HFF-Myc (cell line): ENCODE data around the gene NAPSA.

ENCODE experiments used
- DNase-seq: peaks from one replicate; pipeline ENCODE4 v3.0.0-alpha.2; 2011; ENCODE audit warnings: low read depth; ENCODE audit errors: extremely low read depth
- H3K4me3 ChIP-seq: replicated peaks from 2 replicates; pipeline ENCODE4 v1.5.1; 2011; ENCODE audit warnings: low read depth, mild to moderate bottlenecking, control low read depth, low read length
- CTCF ChIP-seq: IDR thresholded peaks from 2 replicates; pipeline ENCODE4 v1.5.1; 2012; ENCODE audit warnings: mild to moderate bottlenecking, low read depth, low read length, control low read depth; ENCODE audit errors: missing control alignments

The NAPSA gene

GRCh38 chr19:50376166-50377050 lies 11.0 kb upstream of the NAPSA start, which contains the start of gene NR1H2:
Gene NR1H2, plus strand, starts transcription at chr19:50376457. Its CDS starts 1,149 bp downstream, at chr19:50377606.
- peak; percentile 93 for DNase-seq
- H3K4me3 ChIP-seq: peak within 1 kb of the TSS; percentile 90
- TF ChIP-seq CTCF: no peak

DNA sequence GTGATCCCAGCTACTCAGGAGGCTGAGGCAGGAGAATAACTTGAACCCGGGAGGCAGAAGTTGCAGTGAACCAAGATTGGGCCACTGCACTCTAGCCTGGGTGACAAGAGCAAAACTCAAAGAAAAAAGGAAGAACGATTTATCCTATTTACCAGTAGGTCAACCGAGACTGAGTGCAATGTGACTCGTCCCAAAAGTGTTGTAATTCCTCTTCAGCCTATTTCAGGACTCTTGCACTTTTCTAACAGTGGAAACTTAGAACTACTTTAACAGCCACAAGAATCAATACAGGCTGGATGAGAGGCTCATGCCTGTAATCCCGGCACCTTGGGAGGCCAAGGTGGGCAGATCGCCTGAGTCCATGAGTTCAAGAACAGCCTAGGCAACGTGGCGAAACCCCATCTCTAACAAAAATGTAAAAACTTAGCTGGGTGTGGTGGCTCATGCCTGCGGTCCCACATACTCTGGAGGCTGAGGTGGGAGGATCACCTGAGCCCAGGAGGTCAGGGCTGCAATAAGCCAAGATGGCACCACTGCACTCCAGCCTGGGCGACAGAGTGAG lies 6.6 kb upstream of the NAPSA start:
- DNase-seq: no peak
- no peak for TF ChIP-seq CTCF
- H3K4me3 ChIP-seq: no peak overlapping the region

DNA sequence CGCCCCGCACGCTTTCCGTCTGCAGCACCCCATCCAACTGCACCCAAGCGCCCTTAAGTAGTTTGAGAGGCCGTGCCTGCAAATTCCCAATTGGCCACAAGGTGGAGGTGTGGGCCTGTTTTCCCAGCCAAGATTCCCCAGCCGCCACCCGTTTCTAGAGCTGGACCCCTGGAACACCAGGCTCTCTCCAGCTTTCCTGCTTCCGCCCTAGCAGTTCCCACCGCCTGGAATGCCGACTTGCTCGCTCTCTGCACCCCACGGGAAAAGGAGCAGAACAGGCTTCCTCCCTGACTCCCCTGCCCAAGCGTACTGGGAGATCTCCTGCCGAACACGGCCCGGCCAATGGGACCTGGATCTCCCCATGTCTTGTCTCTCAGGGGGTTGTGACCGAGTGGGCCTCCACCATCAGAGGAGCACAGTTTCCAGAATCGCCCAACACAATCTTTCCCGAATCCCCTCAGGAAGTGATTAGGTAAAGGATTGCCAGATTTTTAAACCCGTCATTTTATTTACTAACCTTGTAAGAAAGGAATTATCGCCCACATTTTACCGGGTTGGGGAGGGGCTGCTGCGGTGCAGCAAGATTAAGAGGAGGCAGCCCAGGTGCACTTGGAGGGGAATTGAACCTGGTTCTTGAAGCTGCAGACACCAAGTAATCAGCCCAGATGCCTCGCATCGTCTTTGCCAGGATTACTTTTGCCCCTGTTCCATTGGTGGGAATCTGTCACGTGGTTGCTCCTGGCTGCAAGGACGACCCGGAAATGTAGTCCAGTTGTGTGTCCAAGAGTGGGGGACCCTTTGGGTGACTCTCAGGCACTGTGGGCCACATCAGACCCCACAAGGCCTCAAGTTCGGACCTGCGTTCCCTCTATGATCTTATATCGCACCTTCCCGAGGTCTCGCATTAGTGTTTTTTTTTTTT lies 3.5 kb upstream of the NAPSA start:
- peak; percentile 82 for TF ChIP-seq CTCF
- peak overlapping the region; percentile 44 for H3K4me3 ChIP-seq
- DNase-seq: peak; percentile 66

DNA sequence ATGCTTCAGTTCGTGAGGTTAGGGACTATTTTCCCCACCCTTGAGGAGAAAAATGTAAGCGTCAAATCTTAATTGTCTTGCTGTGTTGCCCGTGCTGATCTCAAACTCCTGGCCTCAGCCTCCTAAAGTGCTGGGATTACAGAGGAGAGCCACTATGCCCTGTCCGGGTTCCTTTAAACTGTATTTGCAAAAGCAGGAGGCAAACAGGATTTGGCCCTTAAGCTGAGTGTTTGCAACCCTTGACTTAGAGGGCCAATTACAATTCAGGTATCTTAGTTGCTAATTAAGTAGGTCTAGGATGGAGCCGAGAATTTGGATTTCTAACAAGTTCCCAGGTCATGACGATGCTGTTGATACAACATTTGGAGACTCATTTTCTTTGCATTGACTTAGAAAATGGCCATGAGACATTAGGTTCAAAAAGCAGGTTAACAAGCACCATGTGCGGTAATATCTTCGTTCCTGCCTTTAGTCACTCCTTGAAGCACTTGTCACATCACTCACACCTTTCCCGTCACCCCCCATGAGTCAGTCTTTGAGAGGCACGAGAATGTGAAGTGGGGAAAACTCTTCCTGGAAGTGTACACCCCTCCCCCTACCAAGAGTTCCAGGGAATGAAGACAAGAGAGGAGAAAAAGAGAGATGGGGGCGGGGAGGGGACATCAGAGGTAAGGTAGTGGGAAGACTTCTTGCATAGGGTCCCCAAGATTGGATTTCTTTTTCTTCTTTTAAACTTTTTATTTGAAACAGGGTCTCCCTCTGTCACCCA lies 2.6 kb downstream of the NAPSA start:
- no peak overlapping the region for H3K4me3 ChIP-seq
- DNase-seq: no peak
- no peak for TF ChIP-seq CTCF

- no peak for TF ChIP-seq CTCF
- no peak overlapping the region for H3K4me3 ChIP-seq
- no peak for DNase-seq
Measured at GRCh38 chr19:50362030-50362412, 3.4 kb downstream of the NAPSA start.
